GM18507 (cell line): ENCODE measurements around the gene SUPT3H.
"Not testable (repeated sequence)": the region's sequence is repeated elsewhere in the genome, so short reads cannot be mapped to it uniquely, and the experiment has no call there.

ENCODE experiments used
- DNase-seq: peaks from one replicate; pipeline ENCODE4 v3.0.0; 2011; ENCODE audit warnings: low read depth; ENCODE audit not compliant: insufficient read length; ENCODE audit errors: extremely low spot score
- FAIRE-seq: peaks from 2 replicates; lab custom pipeline; 2011; peaks lifted over from hg19 to GRCh38; lab: Jason Lieb, UNC

SUPT3H gene

DNA sequence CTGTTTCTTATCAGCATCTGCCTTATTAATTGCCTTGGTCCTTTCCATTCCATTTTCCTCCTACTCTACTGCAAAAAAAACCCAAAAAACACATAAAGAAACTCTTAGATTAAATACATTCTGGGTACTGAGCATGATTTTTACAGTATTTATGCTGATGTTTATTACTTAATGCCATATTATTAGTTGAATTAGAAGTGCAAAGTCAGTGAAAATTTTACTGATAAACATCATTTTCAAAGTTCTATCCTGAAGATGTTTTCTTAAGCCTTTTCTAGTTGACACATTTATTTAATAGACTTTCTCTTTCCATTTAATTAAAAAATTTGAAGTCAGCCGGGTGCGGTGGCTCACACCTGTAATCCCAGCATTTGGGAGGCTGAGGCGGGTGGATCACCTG lies 285.6 kb downstream of the SUPT3H start:
- DNase-seq (no peak), FAIRE-seq (no peak)

DNA sequence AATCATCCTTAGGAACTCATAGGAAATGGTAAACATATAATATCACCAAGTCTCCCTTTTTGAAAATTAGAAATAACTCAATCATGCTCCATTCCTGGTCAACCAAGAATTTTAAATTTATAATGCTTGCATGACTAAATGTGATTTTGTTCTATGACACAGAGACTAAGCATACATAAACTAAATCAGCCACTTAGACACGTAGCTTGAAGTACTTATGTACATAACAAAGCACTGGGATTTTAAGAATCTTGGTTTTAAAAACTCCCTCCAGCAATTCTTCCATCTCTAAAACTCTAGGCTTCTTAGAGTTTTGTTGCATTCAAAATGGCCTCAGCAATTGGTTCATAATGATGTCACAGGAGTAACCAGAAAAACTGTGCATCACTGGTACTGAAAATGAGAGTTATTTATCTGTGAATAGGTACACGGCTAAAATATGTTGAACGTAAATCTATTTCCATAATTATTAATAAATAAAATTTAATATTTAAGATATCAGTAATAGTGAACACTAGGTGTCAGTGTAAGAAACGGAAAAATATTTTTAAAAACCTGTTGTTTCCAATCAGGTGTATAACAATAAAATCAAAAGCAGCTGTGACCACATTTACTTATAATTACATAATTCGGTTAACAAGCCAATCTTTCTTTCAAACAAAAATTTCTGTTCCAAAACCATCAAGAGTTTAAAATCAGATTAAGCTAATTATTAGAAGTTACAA lies 291.2 kb downstream of the SUPT3H start:
- FAIRE-seq (no peak), DNase-seq (no peak)

DNA sequence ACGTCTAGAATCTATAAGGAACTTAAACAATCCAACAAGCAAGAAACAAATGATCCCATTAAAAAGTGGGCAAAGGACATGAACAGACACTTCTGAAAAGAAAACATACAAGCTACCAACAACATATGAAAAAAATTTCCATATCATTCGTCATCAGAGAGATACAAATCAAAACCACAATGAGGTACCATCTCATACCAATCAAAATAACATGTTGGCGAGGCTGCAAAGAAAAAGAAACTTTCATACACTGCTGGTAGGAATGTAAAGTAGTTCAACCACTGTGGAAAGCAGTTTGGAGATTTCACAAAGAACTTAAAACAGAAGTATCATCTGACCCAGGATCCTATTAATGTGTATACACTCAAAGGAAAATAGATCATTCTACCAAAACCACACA lies 293.5 kb downstream of the SUPT3H start:
- DNase-seq (no peak), FAIRE-seq (no peak)

DNA sequence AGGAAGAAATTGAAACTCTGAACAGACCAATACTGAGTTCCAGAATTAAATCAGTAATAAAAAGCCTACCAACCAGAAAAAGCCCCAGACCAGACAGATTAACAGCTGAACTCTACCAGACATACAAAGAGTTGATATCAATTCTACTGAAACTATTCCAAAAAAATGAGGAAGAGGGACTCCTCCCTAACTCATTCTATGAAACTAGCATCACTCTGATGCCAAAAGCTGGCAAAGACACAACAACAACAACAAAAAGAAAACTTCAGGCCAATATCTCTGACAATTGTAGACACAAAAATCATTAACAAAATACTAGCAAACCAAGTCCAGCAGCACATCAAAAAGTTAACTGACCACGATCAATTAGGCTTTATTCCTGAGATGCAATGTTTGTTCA lies 295.6 kb downstream of the SUPT3H start:
- FAIRE-seq, result no peak
- DNase-seq, result no peak

DNA sequence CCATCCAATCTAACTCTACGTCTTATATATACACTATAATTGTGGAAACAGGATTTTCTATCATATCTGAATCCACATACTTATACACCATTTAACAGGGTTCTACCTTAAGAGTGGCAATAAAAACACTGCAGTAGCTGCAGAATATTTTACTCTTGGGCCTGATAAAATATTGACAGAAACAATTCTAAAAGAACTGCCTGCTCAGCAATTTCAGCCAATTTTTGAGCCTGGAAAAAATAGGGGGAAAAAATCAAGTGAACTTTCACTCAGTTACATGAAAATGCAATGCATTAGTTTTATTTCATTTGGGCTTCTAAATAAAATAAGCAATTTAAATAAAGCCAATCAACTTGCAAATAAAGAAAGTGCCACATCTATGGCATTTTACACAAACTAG lies 296.1 kb downstream of the SUPT3H start:
- FAIRE-seq, result no peak
- no peak for DNase-seq

DNA sequence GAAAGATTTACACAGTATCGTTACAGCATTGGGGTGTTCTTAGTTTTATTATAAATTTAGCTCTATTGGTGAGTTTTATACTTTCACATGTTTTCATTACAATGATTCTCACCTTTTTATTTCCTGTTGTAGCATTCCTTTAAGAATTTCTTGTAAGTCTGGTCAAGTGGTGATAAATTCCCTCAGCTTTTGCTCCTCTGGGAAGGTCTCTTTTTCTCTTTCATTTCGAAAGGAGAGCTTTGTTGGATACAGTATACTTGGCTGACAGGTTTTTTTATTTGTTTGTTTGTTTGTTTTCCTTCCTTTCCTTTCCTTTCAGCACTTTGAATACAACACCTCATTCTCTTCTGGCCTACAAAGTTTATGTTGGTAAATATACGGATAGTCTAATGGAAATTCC lies 299.3 kb downstream of the SUPT3H start:
- DNase-seq (no peak), FAIRE-seq (no peak)

DNA sequence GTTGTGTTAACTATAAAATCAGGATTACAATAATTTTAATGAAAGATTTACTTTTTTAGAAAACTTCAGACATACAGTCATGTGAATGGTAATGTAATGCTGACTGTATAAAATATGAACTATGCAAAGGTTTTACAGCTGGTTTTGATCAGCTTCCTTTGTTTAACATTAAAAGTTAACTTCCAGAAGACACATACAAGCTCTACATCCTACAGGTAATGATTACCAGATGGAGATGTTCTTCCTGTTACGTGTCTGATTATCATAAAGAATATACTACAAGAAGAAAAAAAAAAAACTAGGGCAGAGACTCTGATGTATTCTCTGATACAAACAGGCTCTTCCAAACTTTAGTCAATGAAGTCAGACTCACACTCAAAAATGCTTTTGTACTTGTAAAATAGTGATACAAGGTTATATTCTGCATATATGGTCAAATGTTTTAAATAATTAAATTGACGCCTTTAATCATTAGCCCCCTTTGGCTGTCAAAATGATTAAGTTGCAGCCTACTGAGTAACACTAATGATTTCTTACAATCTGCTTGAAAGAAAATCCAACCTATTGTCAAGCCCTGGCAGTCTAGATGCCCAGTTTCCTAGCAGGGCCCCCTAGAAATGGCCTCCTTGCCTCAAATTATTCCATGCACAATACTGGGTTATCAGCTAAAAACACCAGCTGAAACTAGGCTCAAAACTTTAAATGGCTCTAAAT lies 301.4 kb downstream of the SUPT3H start:
- FAIRE-seq, result no peak

DNA sequence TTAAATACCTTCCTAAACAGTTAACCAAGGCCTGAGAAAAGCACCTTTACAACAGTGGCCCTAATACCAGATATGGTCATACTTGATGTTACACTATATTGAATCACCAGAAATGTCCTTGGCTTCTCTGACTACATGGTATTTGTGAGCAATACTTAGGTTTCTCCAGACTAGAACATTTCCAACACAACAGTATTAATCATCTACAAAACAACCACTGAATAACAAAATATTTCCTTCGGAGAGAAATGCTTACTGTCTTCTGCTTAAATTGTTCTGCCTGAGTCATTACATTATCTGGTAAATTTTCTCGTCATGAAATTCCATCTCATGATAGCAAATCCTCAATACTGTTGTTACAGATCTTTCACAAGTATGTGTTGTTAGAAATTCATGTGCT lies 302.5 kb downstream of the SUPT3H start:
- FAIRE-seq (no peak), DNase-seq (no peak)

More for the DNA sequence above, 301.4 kb downstream of the SUPT3H start:
- no peak for DNase-seq

DNA sequence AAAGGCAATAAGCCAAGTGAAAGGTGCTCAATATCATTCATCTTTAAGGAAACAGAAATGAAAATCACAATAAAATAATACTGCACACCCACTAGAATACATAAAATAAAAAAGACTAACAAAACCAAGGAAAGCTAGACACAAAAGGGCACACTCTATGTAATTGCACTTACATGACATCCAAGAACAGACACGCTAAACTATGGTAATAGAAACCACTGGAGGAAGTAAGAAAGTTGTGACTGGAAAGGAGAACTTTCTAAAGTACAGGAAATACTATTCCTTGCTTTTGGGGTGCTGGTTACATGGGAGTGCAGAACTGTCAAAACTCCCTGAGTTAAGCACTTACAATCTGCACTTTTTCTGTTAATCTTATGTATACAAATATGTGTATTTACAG lies 303.3 kb downstream of the SUPT3H start:
- no peak for FAIRE-seq
- no peak for DNase-seq

DNA sequence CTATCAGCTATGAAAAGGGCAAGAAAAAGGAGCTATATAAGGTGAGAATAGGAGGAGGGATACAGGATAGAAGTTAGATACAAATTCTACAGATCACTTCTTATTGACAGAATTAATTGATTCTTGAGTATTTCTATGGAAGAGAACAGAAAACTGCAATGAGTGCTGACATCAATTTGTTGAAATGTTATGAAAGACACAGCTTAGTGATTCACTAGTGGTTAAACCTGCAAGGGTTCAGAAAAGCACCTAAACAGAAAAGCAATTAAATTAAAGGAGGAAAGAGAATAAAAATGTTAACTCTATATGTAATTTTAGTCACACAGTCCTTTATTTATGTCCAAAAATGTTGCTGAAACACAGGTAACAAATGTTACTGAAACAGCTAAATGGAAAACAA lies 304.0 kb downstream of the SUPT3H start:
- DNase-seq, result no peak
- FAIRE-seq, result no peak

DNA sequence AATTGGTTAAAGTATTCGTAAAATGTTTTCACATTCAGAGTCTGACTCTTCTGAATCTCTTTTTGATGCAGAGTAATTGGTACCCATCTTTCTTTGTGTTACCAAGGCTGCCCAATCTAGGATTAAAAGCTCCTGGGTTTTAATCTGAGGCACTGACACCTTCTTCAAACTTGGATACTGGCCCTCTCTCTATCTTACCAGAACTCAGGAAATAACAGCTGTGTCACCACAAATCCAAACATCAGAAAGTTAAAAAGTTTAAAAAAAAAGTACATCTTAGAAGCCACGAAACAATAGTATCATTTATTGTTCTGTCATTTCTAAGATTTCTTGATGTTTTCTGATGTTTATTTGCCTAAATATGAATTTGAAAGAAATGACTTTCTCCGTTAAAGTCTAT lies 305.1 kb downstream of the SUPT3H start:
- no peak for FAIRE-seq
- no peak for DNase-seq

DNA sequence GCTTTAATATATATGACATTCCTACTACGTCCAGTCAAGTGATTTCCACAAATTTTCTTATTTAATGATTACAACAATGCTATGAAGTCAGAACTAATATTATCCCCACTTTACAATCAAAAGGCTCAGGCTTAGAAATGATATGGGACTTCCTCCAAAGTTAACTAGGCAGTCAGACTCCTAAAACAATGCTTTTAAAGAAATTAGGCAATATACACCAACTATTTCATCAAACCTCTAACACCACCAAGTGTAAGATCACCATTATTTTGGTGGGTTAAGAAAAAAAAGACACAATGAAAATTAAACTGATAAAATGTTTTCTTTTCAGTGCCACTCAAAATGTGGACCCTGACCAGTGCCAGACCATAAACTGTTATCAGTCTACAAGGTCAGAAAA lies 305.7 kb downstream of the SUPT3H start:
- DNase-seq, result no peak
- FAIRE-seq, result no peak

DNA sequence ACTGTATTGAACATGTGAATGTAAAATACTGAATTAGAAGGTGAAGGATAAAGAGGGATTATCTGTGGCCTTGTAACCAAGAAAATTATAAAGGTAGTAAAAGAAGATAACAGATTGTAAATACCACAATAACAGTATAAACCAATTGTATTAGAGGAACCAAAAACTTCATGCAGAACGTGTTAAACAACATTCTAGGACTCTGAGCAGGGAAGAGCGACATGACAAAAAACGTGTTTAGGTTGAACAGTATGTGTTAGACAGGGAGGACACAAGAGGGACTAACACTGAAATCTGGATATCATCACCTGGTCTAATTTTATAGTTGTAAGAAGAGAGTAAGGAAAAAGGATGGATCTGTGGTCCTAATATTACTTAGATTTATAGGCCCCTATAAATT lies 308.6 kb downstream of the SUPT3H start:
- no peak for DNase-seq
- no peak for FAIRE-seq

DNA sequence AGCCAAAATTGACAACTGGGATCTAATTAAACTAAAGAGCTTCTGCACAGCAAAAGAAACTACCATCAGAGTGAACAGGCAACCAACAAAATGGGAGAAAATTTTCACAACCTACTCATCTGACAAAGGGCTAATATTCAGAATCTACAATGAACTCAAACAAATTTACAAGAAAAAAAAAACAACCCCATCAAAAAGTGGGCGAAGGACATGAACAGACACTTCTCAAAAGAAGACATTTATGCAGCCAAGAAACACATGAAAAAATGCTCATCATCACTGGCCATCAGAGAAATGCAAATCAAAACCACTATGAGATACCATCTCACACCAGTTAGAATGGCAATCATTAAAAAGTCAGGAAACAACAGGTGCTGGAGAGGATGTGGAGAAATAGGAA lies 310.3 kb downstream of the SUPT3H start:
- not testable (repeated sequence) for FAIRE-seq, DNase-seq

DNA sequence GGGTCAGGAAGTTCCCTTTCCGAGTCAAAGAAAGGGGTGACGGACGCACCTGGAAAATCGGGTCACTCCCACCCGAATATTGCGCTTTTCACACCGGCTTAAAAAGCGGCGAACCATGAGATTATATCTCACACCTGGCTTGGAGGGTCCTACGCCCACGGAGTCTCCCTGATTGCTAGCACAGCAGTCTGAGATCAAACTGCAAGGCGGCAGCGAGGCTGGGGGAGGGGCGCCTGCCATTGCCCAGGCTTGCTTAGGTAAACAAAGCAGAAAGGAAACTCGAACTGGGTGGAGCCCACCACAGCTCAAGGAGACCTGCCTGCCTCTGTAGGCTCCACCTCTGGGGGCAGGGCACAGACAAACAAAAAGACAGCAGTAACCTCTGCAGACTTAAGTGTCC lies 315.1 kb downstream of the SUPT3H start:
- DNase-seq, FAIRE-seq: not testable (repeated sequence)

DNA sequence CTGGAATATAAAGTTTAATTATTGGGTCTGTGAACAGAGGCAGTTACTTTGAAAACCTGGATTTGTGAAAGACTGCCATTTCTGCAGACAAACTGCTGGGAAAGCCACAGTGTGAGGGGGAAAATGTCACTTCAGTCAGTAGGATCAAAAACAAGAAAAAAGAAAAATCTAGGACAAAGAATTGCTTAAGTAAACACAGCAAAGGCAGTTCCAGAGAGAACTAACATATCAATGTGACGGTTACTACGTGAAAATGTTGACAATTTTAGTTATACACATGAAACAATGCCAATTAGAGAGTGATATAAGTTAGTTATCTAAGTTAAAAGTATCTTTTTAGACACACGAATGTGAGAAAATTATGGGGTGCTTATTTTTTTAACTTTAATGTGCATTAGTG lies 320.0 kb downstream of the SUPT3H start:
- no peak for FAIRE-seq

DNA sequence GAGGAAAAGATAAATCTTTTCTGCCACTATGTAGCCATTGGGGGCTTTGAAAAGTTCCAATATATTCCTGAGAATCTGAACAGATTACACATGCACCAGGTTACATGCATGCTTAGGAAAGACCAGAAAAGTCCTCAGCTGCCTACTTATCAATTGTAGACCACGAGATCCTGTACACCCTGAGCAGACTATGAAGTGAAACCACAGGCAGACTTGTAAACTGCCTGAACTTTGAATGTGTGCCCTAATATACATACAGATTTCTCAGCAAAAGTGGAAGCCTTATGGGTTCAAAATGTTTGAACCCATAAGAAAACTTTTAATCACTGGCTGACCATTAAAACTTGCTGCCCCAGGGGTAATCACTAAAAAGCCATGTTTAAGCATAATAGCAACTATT lies 323.1 kb downstream of the SUPT3H start:
- FAIRE-seq (no peak), DNase-seq (no peak)

More for the DNA sequence above, 320.0 kb downstream of the SUPT3H start:
- DNase-seq, result no peak

DNA sequence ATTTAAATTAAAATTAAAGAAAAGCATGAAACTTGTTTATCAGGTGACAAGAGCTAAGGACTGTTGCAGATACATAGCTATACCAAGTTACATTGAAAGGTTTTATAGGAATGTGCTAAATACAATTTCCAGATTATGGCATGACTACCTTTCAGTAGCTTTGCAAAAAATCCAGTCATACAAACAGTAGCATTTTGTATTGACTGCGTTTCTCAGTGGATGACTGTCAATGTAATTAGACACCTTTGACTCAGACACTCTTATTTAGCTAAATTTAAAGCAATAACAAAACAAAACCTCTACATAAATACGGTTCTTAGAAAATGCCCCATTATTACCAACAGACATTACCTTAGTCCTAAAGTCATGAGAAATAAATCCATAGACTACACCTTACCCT lies 325.4 kb downstream of the SUPT3H start:
- no peak for DNase-seq
- FAIRE-seq, result no peak

DNA sequence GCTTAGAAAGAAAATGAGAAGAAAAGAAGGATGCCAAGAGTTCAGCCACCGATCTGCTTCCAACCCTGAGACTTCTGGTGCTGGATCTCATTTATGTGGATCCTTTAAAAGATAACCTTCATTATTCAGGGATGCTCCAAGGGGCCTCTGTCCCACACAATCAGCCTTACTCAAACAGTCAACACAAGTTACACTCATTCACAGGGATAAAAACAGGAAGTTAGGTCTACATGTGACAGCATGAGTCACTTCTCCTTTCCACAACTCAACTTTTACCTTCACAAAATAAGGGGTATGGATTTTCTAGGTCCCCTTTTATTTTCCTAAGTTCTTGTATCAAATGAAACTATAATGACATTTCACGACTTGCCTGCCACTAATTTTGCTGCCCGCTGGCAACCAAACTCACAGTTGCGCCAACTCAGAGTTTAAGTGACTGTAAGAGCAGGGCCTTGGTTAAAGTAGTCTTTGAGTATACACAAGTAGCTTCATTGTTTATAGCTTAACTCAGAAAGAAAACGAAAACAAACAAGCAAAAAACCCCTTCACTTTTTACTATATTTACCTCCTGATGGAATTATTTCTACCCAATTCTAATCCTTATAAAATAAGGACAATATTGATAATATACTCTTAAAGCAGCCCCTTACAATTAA lies 328.4 kb downstream of the SUPT3H start:
- no peak for DNase-seq
- no peak for FAIRE-seq

DNA sequence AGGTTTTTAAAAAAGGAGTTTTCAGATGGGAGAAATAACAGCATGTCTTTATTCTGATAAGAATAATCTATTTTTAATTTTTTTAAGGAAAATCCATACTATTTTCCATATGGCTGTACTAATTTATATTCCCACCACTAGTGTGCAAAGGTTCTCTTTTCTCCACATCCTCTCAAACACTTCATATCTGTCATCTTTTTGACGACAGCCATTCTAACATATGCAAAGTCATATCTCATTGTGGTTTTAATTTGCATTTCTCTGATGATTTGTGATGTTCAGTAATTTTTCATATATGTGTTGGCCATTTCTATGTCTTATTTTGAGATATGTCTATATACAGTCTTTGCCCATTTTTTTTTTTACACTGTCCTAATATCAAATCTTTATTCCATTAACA lies 330.2 kb downstream of the SUPT3H start:
- FAIRE-seq (no peak), DNase-seq (no peak)

DNA sequence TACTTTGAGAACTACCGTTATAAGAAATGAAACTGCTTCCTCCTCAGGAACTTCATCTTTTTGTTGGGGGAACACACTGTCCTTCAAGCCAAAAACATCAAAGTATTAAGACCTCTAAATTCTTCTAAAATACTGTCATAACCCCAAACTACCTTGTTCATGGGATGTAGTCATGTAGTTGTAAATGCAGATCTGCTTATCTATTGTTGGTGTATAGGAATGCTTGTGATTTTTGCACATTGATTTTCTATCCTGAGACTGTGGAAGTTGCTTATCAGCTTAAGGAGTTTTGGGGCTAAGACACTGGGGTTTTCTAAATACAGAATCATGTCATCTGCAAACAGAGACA lies 332.5 kb downstream of the SUPT3H start:
- no peak for DNase-seq

More for the DNA sequence above, 332.5 kb downstream of the SUPT3H start:
- FAIRE-seq, result no peak
